ENCODE results near the gene VPS35L. TPM values are rescaled to one million over a fixed set of nuclear protein-coding genes. Genes with fewer than 3 reads are reported as not detected.
A peak's percentile ranks its signal among the peaks of the same experiment; 100 is the strongest.

The VPS35L gene
- total and polyA plus RNA-seq, 4 donors: 27.4 to 65.4 (median 47.1) TPM

DNA sequence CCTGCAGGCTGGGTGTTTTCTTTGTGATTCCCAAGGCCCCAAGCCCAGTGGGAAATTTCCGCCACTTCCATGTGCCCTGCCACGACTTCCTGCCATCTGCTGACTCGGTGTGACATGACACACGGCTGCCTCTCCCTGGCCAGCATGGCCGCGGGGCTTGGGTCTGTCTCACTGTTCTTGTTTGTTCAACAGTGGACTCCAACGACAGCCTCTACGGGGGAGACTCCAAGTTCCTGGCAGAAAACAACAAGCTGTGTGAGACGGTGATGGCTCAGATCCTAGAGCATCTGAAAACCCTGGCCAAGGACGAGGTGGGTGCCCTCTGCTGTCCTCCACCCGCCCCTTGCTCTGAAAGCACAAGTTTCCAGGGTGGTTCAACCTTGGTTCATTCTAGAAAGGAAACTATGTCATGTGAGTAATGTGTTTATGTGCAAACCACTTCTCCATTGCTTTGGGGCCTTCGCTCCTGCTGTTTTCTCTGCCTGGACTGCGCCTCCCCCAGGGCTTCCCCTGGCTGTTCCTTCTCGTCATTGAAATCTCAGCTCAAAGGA is 135.7 kb downstream of the VPS35L start:
- DNase-seq (peak in 1 of 3 donors; percentile 27), ATAC-seq (ENCODE audit: insufficient read depth, low FRiP score) (no peak)
- 65 to 69% methylated on average over 14 of the region's 14 CpGs for WGBS, 2 donors
- H3K36me3 ChIP-seq (ENCODE audit: control insufficient read depth in 4 of 4, insufficient read depth in 4 of 4, low read length in 4 of 4): peaks cover 7 to 19% (median 11%) of the 10 kb centered on the region in 4 donors
- H3K4me3 ChIP-seq: no peak overlapping the region
- H3K27ac ChIP-seq (ENCODE audit: low read depth in 1 of 2, low read length in 1 of 2): peak overlapping the region in 1 of 2 donors; percentile 11
- H3K4me1 ChIP-seq (ENCODE audit: control insufficient read depth in 5 of 5, insufficient read depth in 5 of 5, low read length in 5 of 5): peaks cover 0 to 13% (median 3%) of the 10 kb centered on the region in 5 donors
- H3K27me3 ChIP-seq (ENCODE audit: control insufficient read depth in 3 of 3, insufficient read depth in 3 of 3, low read length in 2 of 3): no peaks in the 10 kb centered on the region
- TF ChIP-seq, protein P1, sequence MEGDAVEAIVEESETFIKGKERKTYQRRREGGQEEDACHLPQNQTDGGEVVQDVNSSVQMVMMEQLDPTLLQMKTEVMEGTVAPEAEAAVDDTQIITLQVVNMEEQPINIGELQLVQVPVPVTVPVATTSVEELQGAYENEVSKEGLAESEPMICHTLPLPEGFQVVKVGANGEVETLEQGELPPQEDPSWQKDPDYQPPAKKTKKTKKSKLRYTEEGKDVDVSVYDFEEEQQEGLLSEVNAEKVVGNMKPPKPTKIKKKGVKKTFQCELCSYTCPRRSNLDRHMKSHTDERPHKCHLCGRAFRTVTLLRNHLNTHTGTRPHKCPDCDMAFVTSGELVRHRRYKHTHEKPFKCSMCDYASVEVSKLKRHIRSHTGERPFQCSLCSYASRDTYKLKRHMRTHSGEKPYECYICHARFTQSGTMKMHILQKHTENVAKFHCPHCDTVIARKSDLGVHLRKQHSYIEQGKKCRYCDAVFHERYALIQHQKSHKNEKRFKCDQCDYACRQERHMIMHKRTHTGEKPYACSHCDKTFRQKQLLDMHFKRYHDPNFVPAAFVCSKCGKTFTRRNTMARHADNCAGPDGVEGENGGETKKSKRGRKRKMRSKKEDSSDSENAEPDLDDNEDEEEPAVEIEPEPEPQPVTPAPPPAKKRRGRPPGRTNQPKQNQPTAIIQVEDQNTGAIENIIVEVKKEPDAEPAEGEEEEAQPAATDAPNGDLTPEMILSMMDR (IDR thresholded peaks at IDR 0.05; ENCODE audit: control extremely low read depth, extremely low read depth): no peak
- H3K9ac ChIP-seq (ENCODE audit: insufficient read depth in 1 of 2, low read length in 2 of 2): no peak overlapping the region
- H3K9me3 ChIP-seq (ENCODE audit: control insufficient read depth in 4 of 4, insufficient read depth in 3 of 4, low read length in 3 of 4): no peaks in the 10 kb centered on the region

DNA sequence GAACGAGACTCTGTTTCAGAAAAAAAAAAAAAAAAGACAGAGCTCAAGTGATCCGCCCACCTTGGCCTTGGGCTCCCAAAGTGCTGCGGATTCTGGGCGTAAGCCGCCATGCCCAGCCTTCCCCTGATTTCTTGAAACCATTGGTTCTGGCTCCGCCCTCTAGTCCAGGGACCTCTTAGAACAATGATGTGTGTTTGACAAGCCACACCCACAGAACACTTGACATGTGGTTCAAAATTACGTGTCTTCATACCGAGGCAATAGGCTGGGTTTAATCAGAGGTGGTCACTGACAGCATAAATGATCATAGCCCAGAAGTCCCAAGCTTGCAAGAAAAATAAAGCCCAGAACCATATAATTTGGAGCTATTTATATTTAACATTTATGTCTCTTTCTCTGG is 139.5 kb downstream of the VPS35L start:
- Histone ChIP-seq H3K4me3 (no peak overlapping the region), H3K27me3 (ENCODE audit: control insufficient read depth in 3 of 3, insufficient read depth in 3 of 3, low read length in 2 of 3) (no peaks in the 10 kb centered on the region), H3K9ac (ENCODE audit: insufficient read depth in 1 of 2, low read length in 2 of 2) (no peak overlapping the region), H3K27ac (ENCODE audit: low read depth in 1 of 2, low read length in 1 of 2) (no peak overlapping the region), H3K9me3 (ENCODE audit: control insufficient read depth in 4 of 4, insufficient read depth in 3 of 4, low read length in 3 of 4) (no peaks in the 10 kb centered on the region), H3K4me1 (ENCODE audit: control insufficient read depth in 5 of 5, insufficient read depth in 5 of 5, low read length in 5 of 5) (peaks cover 0 to 27% (median 9%) of the 10 kb centered on the region in 5 donors), H3K36me3 (ENCODE audit: control insufficient read depth in 4 of 4, insufficient read depth in 4 of 4, low read length in 4 of 4) (peaks cover 4 to 21% (median 16%) of the 10 kb centered on the region in 4 donors)
- 89 to 96% methylated on average over 8 of the region's 8 CpGs for WGBS, 2 donors
- ATAC-seq (ENCODE audit: insufficient read depth, low FRiP score) (no peak), DNase-seq (no peak)
- TF ChIP-seq, protein P1 (IDR thresholded peaks at IDR 0.05; ENCODE audit: control extremely low read depth, extremely low read depth): no peak

DNA sequence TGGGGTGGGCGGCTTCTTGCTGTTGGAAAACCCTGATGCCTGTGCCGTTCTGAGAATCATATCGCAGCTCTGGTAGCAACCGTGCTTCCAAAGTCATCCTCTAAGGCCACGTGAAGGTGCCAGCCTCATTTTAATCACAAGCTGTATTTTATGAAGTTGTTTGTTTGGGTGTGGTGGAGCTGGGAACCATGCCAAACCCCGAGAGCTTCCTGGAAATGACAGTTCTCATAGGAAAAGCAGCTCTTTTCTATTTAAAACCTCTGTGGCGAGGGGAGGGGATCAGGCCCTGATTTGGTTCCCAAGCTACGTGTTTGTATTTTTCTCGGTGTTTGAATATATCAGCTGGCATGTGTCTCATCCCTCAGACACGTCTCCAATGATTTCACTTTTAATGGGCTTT is 140.8 kb downstream of the VPS35L start:
- peaks cover 0 to 19% (median 10%) of the 10 kb centered on the region in 5 donors for H3K4me1 ChIP-seq (ENCODE audit: control insufficient read depth in 5 of 5, insufficient read depth in 5 of 5, low read length in 5 of 5)
- no peak overlapping the region for H3K4me3 ChIP-seq
- peak overlapping the region; percentile 29 to 81 for H3K27ac ChIP-seq (ENCODE audit: low read depth in 1 of 2, low read length in 1 of 2)
- H3K27me3 ChIP-seq (ENCODE audit: control insufficient read depth in 3 of 3, insufficient read depth in 3 of 3, low read length in 2 of 3): no peaks in the 10 kb centered on the region
- H3K36me3 ChIP-seq (ENCODE audit: control insufficient read depth in 4 of 4, insufficient read depth in 4 of 4, low read length in 4 of 4): peaks cover 6 to 20% (median 16%) of the 10 kb centered on the region in 4 donors
- TF ChIP-seq, protein P1 (IDR thresholded peaks at IDR 0.05; ENCODE audit: control extremely low read depth, extremely low read depth): no peak
- H3K9ac ChIP-seq (ENCODE audit: insufficient read depth in 1 of 2, low read length in 2 of 2): peak overlapping the region in 1 of 2 donors; percentile 11
- 7 to 10% methylated on average over 10 of the region's 10 CpGs for WGBS, 2 donors
- ATAC-seq (ENCODE audit: insufficient read depth, low FRiP score): peak; percentile 63
- DNase-seq: peak; percentile 72 to 80 (median 74)
- no peaks in the 10 kb centered on the region for H3K9me3 ChIP-seq (ENCODE audit: control insufficient read depth in 4 of 4, insufficient read depth in 3 of 4, low read length in 3 of 4)
